OCI-LY1 (cell line): ENCODE measurements around the gene GBP2.

Experiments
- EZH2 ChIP-seq: fragments of 200-600 bp; sonication (generic), shearing (Covaris generic); IDR thresholded peaks from 2 replicates; pipeline ENCODE4 v1.8.0; 2017; ENCODE audit warnings: borderline replicate concordance, mixed run types, mild to moderate bottlenecking, antibody characterized with exemption, low read length, moderate library complexity, mixed read lengths
- TF ChIP-seq, protein P1 (sequence below): fragments of 200-600 bp; sonication (generic), shearing (Covaris generic); IDR thresholded peaks from 2 replicates; pipeline ENCODE4 v1.5.1; 2017; ENCODE audit warnings: mild to moderate bottlenecking, antibody characterized with exemption, low read length, moderate library complexity, mixed read lengths

- TF ChIP-seq, protein P1, sequence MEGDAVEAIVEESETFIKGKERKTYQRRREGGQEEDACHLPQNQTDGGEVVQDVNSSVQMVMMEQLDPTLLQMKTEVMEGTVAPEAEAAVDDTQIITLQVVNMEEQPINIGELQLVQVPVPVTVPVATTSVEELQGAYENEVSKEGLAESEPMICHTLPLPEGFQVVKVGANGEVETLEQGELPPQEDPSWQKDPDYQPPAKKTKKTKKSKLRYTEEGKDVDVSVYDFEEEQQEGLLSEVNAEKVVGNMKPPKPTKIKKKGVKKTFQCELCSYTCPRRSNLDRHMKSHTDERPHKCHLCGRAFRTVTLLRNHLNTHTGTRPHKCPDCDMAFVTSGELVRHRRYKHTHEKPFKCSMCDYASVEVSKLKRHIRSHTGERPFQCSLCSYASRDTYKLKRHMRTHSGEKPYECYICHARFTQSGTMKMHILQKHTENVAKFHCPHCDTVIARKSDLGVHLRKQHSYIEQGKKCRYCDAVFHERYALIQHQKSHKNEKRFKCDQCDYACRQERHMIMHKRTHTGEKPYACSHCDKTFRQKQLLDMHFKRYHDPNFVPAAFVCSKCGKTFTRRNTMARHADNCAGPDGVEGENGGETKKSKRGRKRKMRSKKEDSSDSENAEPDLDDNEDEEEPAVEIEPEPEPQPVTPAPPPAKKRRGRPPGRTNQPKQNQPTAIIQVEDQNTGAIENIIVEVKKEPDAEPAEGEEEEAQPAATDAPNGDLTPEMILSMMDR, result no peak
- no peak for TF ChIP-seq EZH2
Measured at GRCh38 chr1:89142160-89142559, 16.2 kb upstream of the GBP2 start.
